Right lobe of liver (tissue), 4 donors: ENCODE data around the gene GNPDA1.
"Not testable (repeated sequence)": the region's sequence is repeated elsewhere in the genome, so short reads cannot be mapped to it uniquely, and the experiment has no call there.

Experiments
- CTCF ChIP-seq, 4 donors: fragments of 200-600 bp in 3 of 4; fragments of 450-650 bp in 1 of 4; IDR thresholded peaks; one replicate each; pipeline versions ENCODE4 v1.5.1 to v1.8.0; 2016 to 2022; ENCODE audit warnings: antibody characterized with exemption in 4 of 4, mild to moderate bottlenecking in 2 of 4
- POLR2A ChIP-seq: fragments of 450-650 bp; IDR thresholded peaks from one replicate; pipeline ENCODE4 v1.6.1; 2017; ENCODE audit warnings: antibody characterized with exemption, mild to moderate bottlenecking
- donor health status: DM: no; HTN: no; CAD: no.
- donor health status: DM: no; HTN: no; CAD: no.
- donor health status: DM: no; HTN: yes; CAD: no.

- not testable (repeated sequence) for TF ChIP-seq CTCF (IDR thresholded peaks at IDR 0.05); POLR2A
These were observed 24.8 kb upstream of the GNPDA1 start for GRCh38 chr5:142037599-142037998.
